AG09309 (cell line): Measurements from ENCODE around the gene SH3TC1.
A peak's percentile ranks its signal among the peaks of the same experiment; 100 is the strongest.

ENCODE experiments used
- DNase-seq: peaks from one replicate; pipeline ENCODE4 v3.0.0-alpha.2; 2010; ENCODE audit warnings: low read depth
- H3K4me3 ChIP-seq: 2 replicates; pipeline ENCODE4 v1.5.1; 2011; ENCODE audit warnings: mild to moderate bottlenecking, low read depth, low read length, moderate library complexity; ENCODE audit not compliant: control insufficient read depth
- TF ChIP-seq, protein P1 (sequence below): IDR thresholded peaks from 2 replicates; pipeline ENCODE4 v1.5.1; 2011; ENCODE audit warnings: mild to moderate bottlenecking, low read depth, low read length, inconsistent platforms; ENCODE audit not compliant: insufficient read depth, control insufficient read depth; ENCODE audit errors: missing control alignments

SH3TC1 gene

DNA sequence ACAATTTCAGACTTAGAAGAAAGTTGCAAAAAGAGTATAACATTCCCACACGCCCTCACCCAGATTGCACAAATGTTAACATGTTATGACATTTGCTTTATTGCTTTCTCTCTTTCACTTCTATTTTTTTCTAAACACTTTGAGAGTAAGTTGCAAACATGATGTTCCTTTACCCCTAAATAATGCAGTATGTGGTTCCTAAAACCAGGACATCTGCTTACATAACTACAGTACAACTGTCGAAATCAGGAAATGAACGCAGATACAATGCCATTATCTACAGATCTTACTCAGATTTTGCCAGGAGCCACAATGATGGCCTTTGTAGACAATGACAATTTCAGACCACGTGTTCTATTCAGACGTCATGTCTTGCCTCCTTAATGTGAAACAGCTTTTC, 22.4 kb downstream of the SH3TC1 start:
- no peak overlapping the region for H3K4me3 ChIP-seq
- DNase-seq: peak; percentile 29
- TF ChIP-seq, protein P1, sequence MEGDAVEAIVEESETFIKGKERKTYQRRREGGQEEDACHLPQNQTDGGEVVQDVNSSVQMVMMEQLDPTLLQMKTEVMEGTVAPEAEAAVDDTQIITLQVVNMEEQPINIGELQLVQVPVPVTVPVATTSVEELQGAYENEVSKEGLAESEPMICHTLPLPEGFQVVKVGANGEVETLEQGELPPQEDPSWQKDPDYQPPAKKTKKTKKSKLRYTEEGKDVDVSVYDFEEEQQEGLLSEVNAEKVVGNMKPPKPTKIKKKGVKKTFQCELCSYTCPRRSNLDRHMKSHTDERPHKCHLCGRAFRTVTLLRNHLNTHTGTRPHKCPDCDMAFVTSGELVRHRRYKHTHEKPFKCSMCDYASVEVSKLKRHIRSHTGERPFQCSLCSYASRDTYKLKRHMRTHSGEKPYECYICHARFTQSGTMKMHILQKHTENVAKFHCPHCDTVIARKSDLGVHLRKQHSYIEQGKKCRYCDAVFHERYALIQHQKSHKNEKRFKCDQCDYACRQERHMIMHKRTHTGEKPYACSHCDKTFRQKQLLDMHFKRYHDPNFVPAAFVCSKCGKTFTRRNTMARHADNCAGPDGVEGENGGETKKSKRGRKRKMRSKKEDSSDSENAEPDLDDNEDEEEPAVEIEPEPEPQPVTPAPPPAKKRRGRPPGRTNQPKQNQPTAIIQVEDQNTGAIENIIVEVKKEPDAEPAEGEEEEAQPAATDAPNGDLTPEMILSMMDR: no peak

DNA sequence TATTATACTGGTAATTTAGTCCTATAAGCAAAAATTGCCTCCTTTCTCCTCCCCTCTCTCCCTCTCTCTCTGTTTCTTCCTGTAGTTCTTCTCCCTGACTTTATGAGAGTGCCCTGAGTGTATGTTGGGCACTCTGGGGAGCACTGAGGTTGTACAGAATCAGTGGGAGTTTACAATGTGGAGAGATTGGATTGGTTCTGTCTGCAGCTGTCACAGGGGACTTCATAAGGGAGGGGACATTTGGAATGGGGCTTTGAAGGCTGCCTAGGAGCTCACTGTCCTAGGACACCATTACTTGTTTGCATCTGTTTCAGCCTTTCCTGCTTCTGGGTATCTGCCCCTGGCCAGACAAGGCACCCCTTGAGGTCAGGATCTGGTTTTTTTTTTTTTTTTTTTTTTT, 22.9 kb downstream of the SH3TC1 start:
- H3K4me3 ChIP-seq: no peak overlapping the region
- TF ChIP-seq, protein P1: no peak

DNA sequence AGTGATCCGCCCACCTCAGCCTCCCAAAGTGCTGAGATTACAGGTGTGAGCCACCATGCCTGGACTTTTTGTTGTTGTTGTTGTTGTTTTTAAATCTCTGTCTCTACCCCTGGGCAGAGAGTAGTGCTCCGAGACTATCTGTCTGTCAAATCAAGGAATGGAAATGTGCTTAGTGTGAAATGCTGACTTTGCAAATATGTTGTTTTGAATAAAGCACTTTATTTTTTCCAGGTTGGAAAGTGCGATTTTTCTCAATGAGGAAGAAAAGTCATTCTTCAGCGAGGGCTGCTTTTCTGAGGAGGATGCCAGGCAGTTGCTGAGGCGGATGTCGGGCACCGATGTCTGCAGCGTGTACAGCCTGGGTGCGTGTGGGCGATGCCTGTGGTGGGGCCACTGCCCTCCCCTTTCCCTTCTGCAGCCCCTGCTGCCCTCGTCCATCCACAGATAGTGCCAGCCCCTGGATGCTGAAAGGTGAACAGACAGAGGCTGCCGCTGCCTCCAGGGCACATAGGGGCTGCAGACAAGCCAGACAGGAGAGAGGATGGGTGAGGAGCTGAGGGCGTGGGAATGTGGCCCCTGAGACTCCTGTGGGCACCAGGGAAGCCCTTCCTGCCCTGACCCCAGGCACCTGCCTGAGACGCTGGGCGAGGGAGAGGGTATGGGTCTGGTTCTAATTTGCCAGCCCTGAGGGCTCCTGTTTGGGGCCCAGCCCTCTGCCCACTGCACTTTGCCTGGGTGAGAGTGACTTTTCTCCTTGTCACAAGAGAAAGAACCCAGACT, 23.7 kb downstream of the SH3TC1 start:
- H3K4me3 ChIP-seq: no peak overlapping the region
- DNase-seq: no peak
- TF ChIP-seq, protein P1: no peak

More for the DNA sequence above, 22.9 kb downstream of the SH3TC1 start:
- DNase-seq: no peak

DNA sequence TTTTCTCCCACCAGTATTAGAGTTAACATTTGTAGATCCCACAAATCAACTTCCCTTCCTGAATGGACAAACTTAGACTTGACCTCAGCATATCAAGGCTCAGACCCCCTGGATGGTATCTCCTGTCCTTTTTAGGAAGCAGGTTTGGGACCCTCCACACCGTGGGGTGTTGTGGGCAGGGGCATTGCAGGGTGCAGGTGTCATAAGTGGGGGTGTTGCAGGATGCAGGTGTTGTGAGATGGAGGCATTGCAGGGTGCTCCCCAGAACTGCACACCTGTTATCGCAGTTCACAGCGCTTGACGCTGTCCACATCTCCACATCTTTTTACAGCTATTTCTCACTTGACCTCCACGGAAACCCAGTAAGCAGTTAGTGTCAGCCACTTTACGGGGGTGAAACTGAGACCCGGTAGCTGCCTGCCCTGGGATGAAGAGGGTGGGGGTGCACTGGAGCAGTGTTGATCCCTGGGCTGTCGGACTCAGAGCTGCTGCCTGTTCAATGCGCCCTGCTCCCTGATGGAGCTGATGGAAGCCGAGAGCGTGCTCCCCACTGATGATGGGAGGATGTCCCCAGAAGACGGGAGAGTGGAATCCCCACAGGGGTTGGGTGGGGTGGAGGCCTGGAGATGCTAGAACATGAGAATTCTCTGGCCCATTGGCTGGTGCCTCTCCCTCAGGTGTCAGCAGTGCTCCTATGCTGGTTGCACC, 25.3 kb downstream of the SH3TC1 start:
- H3K4me3 ChIP-seq: no peak overlapping the region
- no peak for DNase-seq
- TF ChIP-seq, protein P1: no peak

DNA sequence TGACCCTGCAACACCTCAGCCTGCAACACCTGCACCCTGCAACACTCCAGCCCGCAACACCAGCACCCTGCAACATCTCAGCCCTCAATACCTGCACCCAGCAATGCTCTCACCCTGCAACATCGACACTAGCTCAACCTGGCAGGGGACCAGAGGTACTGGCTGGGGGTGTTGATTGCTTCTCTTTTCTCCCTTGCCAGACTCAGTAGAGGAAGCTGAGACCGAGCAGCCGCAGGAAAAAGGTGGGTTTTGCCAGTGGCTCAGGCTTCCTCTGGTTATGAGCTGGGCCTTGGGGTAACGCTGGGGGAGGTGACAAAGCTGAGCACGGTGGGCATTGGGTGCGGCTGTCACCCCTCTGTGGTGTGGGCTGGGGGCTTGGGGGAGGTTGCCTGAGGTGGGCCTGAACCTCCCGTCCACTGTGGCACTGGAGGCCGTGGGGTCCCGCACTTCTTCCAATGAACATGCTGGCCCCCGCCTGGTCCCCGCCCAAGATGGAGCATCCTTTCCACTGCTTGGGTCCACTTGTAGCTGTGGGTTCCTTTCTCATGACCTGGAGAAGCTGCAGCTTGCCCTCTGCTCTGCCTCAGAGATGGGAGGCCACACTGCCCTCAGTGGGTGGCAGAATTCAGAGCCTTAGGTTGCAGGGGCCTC, 26.0 kb downstream of the SH3TC1 start:
- TF ChIP-seq, protein P1: no peak
- H3K4me3 ChIP-seq: no peak overlapping the region
- DNase-seq: no peak

DNA sequence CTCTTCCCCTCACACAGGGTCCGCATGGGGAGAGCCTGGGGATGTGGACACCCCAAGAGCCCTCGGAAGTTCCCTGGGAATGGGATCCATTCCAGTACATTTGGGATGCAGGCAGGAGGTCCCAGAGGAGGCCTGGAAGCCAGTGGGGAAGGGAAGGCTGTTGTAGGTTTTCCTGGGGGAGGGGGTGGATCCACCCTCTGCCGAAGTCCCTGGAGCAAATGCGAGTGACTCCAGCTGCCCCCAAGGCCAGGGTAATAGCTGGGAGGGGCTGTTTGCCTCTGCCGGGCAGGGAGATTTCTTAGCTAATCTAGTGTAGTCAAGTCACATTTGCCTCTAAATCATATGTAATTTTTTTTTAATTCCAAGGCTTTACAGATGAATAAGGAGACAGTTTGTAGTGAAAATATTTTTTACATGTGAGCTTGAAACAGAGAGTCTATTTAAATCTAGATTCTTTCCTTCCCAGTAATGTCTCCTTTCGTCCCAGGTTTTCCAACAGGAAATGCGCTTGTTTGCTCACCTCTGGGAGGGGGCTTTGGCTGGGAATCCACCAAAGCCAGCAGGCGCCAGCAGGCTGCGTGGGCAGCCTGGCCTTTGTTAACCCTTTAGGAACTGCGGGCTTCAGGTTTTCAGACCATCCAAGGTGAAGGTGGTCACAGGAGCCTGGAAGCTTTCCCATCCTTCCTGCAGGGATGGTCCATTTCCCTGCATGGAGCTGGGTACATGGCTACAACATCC, 26.8 kb downstream of the SH3TC1 start:
- no peak overlapping the region for H3K4me3 ChIP-seq
- TF ChIP-seq, protein P1: no peak
- no peak for DNase-seq
